GM12878 (cell line): Measurements from ENCODE around the gene SNX30. TPM values are rescaled to one million over a fixed set of nuclear protein-coding genes. Genes with fewer than 3 reads are reported as not detected.

Source experiments
- ATAC-seq: fragments of 200-7000 bp; cut with Tn5 transposase; 3 replicates; pipeline ENCODE4 v1.9.1; 2020; ENCODE audit warnings: mild to moderate bottlenecking, moderate library complexity
- Bru-seq: library from RNA; stranded (reverse); fragments of 400-500 nt; gene quantifications from one replicate; lab custom pipeline; 2021; lab: Mats Ljungman, UMichigan
- BruChase-seq, 2 experiments: library from RNA; stranded (reverse); fragments of 400-500 nt; gene quantifications; one replicate each; lab custom pipeline; 2021; lab: Mats Ljungman, UMichigan
- BruUV-seq: library from RNA; stranded (reverse); fragments of 400-500 nt; replicated peaks from 2 replicates; lab custom pipeline; 2021; lab: Mats Ljungman, UMichigan
- CTCF ChIA-PET: fragments of 300-600 bp; sonication (Branson Sonifier 250); formaldehyde crosslinking; extraction: SDS; loops from one replicate; lab custom pipeline; 2021; ENCODE audit warnings: inconsistent platforms; lab: Yijun Ruan, JAX
- POLR2A ChIA-PET: fragments of 350-600 bp; formaldehyde crosslinking; extraction: SDS; loops from one replicate; lab custom pipeline; 2021; ENCODE audit warnings: inconsistent platforms; lab: Charles Lee
- RAD21 ChIA-PET: fragments of 300-600 bp; sonication (Branson Sonifier 250); formaldehyde crosslinking; loops from one replicate; lab custom pipeline; 2023; ENCODE audit warnings: antibody characterized with exemption; ENCODE audit not compliant: unreplicated experiment; lab: Charles Lee
- SMC1A ChIA-PET: fragments of 300-600 bp; sonication (Branson Sonifier 250); formaldehyde crosslinking; loops from one replicate; lab custom pipeline; 2023; ENCODE audit not compliant: unreplicated experiment, uncharacterized antibody; lab: Charles Lee
- DNase-seq: peaks from one replicate; pipeline ENCODE4 v3.0.0-alpha.2; 2011; ENCODE audit warnings: low read depth, low spot score
- FAIRE-seq: peaks from 3 replicates; lab custom pipeline; 2011; peaks lifted over from hg19 to GRCh38; lab: Jason Lieb, UNC
- H2AFZ ChIP-seq: 2 replicates; pipeline ENCODE4 v1.6.0; 2011; ENCODE audit warnings: low read depth, low read length, control low read depth; ENCODE audit not compliant: control insufficient read depth
- H3K27ac ChIP-seq: 2 replicates; pipeline ENCODE4 v1.5.1; 2011; ENCODE audit warnings: control low read depth; ENCODE audit not compliant: control insufficient read depth, insufficient read depth
- H3K27me3 ChIP-seq, 2 experiments: replicated peaks in 1 of 2; 2 replicates each; pipeline versions ENCODE4 v1.6.0 to v1.6.1; 2011; ENCODE audit warnings: low read length in 1 of 2; ENCODE audit not compliant: control insufficient read depth in 2 of 2, insufficient read depth in 2 of 2
- H3K36me3 ChIP-seq, 2 experiments: 2 replicates each; pipeline ENCODE4 v1.5.1; 2011; ENCODE audit warnings: low read length in 1 of 2; ENCODE audit not compliant: control insufficient read depth in 2 of 2, insufficient read depth in 2 of 2
- H3K4me1 ChIP-seq: 2 replicates; pipeline ENCODE4 v1.6.1; 2011; ENCODE audit warnings: mild to moderate bottlenecking, low read length, moderate library complexity, mixed read lengths; ENCODE audit not compliant: control insufficient read depth, insufficient read depth
- H3K4me2 ChIP-seq: 2 replicates; pipeline ENCODE4 v1.6.0; 2011; ENCODE audit warnings: control low read depth; ENCODE audit not compliant: control insufficient read depth, insufficient read depth
- H3K4me3 ChIP-seq: fragments of 200-600 bp; sonication (generic); 2 replicates; pipeline ENCODE4 v1.5.1; 2016
- H3K79me2 ChIP-seq: 2 replicates; pipeline ENCODE4 v1.6.0; 2011; ENCODE audit warnings: low read length; ENCODE audit not compliant: control insufficient read depth, insufficient read depth
- H3K9ac ChIP-seq: 2 replicates; pipeline ENCODE4 v1.8.0; 2011; ENCODE audit warnings: low read length, control low read depth, mixed read lengths; ENCODE audit not compliant: control insufficient read depth, insufficient read depth
- H3K9me3 ChIP-seq: replicated peaks from 3 replicates; pipeline ENCODE4 v1.5.1; 2011; ENCODE audit warnings: mild to moderate bottlenecking, low read length; ENCODE audit not compliant: control insufficient read depth, insufficient read depth
- H4K20me1 ChIP-seq: 2 replicates; pipeline ENCODE4 v1.6.0; 2011; ENCODE audit not compliant: control insufficient read depth, insufficient read depth
- BHLHE40 ChIP-seq, 2 experiments: fragments of 450-650 bp in 1 of 2; IDR thresholded peaks; 2 replicates each; pipeline ENCODE4 v1.6.1; 2011 to 2017; ENCODE audit warnings: low read depth in 2 of 2, borderline replicate concordance in 1 of 2, improper control_type of control experiment in 1 of 2, low read length in 1 of 2, mild to moderate bottlenecking in 1 of 2
- CBX5 ChIP-seq: sonication (generic); IDR thresholded peaks from 2 replicates; pipeline ENCODE4 v1.6.1; 2016; ENCODE audit warnings: low read depth, moderate library complexity, mild to moderate bottlenecking, inconsistent platforms
- IKZF2 ChIP-seq, 2 experiments: fragments of 450-650 bp; IDR thresholded peaks; 2 replicates each; pipeline ENCODE4 v1.6.1; 2017; ENCODE audit warnings: mild to moderate bottlenecking in 2 of 2, moderate library complexity in 2 of 2
- NR2C1 ChIP-seq: fragments of 450-650 bp; IDR thresholded peaks from 2 replicates; pipeline ENCODE4 v1.6.1; 2017; ENCODE audit warnings: antibody characterized with exemption, mild to moderate bottlenecking, moderate library complexity
- POLR2A ChIP-seq: IDR thresholded peaks from 2 replicates; pipeline ENCODE4 v1.6.1; 2011; ENCODE audit warnings: low read depth, mild to moderate bottlenecking, low read length
- SPI1 ChIP-seq: IDR thresholded peaks from 2 replicates; pipeline ENCODE4 v1.6.1; 2011; ENCODE audit warnings: low read depth, mild to moderate bottlenecking, low read length, moderate library complexity, borderline replicate concordance; ENCODE audit not compliant: insufficient read depth
- STAT3 ChIP-seq: IDR thresholded peaks from 2 replicates; pipeline ENCODE4 v1.6.1; 2011; ENCODE audit warnings: low read depth, low read length, improper control_type of control experiment
- TAF1 ChIP-seq: IDR thresholded peaks from 2 replicates; pipeline ENCODE4 v1.6.1; 2011; ENCODE audit warnings: mild to moderate bottlenecking, low read depth, low read length, borderline replicate concordance
- USF1 ChIP-seq: IDR thresholded peaks from 2 replicates; pipeline ENCODE4 v1.6.1; 2011; ENCODE audit warnings: borderline replicate concordance, low read depth, mild to moderate bottlenecking, moderate library complexity, mixed read lengths, low read length; ENCODE audit not compliant: insufficient read depth; ENCODE audit errors: extremely low read length
- ZNF207 ChIP-seq: fragments of 450-650 bp; IDR thresholded peaks from 2 replicates; pipeline ENCODE4 v1.6.1; 2014; ENCODE audit warnings: antibody characterized with exemption, mild to moderate bottlenecking, borderline replicate concordance
- WGBS: methylation state at CpG from one replicate; pipeline ENCODE4 v1.1.6; 2016; ENCODE audit warnings: low lambda C conversion rate; ENCODE audit not compliant: insufficient replicate concordance, insufficient coverage; ENCODE audit errors: missing lambda C conversion rate; 5-methylcytosine and 5-hydroxymethylcytosine counted together
- in situ Hi-C: fragments of 300-500 bp; cut with MboI; formaldehyde crosslinking; loops from 9 replicates; pipeline ENCODE4 v1.14.3; 2018; ENCODE audit warnings: mixed read lengths
- intact Hi-C: fragments of 100-400 bp; cut with micrococcal nuclease; formaldehyde crosslinking; loops from one replicate; pipeline ENCODE4 v1.14.2; 2022; ENCODE audit not compliant: unreplicated experiment
- long read RNA-seq, 2 experiments: library from polyadenylated mRNA; unstranded; transcript quantifications; one replicate each; pipeline ENCODE4 v2.0.0, GENCODE V29; 2019 to 2020
- polyA minus RNA-seq, 3 experiments: library from RNA; depleted of rRNA, polyadenylated mRNA; stranded (reverse); fragments of >200 nt; gene quantifications; 2 replicates each; pipeline ENCODE4 v1.2.3, GENCODE V29; 2011
- polyA plus RNA-seq, 11 experiments: library from polyadenylated mRNA; depleted of rRNA in 4 of 11; unstranded in 6 of 11; stranded (reverse) in 5 of 11; fragments of >200 nt; fragmentation: Nextera tagmentation in 4 of 11; fragmentation: Illumina TruSeq in 1 of 11; extraction: Ambion mirVana in 4 of 11; extraction: Trizol in 1 of 11; gene quantifications; 1 replicate in 1 of 11; 2 replicates in 10 of 11; pipeline versions ENCODE4 v1.2.1 to v1.2.3, GENCODE V29; 2011 to 2016; ENCODE audit warnings: inconsistent platforms in 2 of 11, missing spikeins in 2 of 11, low read depth in 1 of 11
- total RNA-seq, 4 experiments: library from RNA; depleted of rRNA in 3 of 4; stranded (reverse); fragments of >200 nt in 3 of 4; fragmentation: Illumina TruSeq in 1 of 4; extraction: Trizol in 1 of 4; gene quantifications; 2 replicates each; pipeline versions ENCODE4 v1.2.1 to v1.2.3, GENCODE V29; 2013 to 2021
- TF ChIP-seq, protein P1 (sequence below): IDR thresholded peaks from 2 replicates; pipeline ENCODE4 v1.6.1; 2011; ENCODE audit warnings: low read depth, low read length, improper control_type of control experiment, borderline replicate concordance
- TF ChIP-seq, protein P2 (sequence below): IDR thresholded peaks from 2 replicates; pipeline ENCODE4 v1.6.1; 2012; ENCODE audit warnings: low read depth, low read length, improper control_type of control experiment

Gene SNX30, protein sequence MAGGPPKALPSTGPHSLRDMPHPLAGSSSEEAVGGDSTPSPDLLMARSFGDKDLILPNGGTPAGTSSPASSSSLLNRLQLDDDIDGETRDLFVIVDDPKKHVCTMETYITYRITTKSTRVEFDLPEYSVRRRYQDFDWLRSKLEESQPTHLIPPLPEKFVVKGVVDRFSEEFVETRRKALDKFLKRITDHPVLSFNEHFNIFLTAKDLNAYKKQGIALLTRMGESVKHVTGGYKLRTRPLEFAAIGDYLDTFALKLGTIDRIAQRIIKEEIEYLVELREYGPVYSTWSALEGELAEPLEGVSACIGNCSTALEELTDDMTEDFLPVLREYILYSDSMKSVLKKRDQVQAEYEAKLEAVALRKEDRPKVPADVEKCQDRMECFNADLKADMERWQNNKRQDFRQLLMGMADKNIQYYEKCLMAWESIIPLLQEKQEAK
- total RNA-seq (2013; cell fraction: nucleolus; rRNA removed), result 2.5 and 2.8 TPM in 2 replicates
- total RNA-seq (2014; rRNA removed) (2.7 and 2.8 TPM in 2 replicates), total RNA-seq (2014; rRNA removed; fragmentation: Illumina TruSeq; extraction: Trizol) (3.5 and 3.7 TPM in 2 replicates), total RNA-seq (2021) (3.6 and 4.0 TPM in 2 replicates), polyA plus RNA-seq (2011; rRNA removed) (0.73 and 0.84 TPM in 2 replicates), polyA plus RNA-seq (2014; fragmentation: Illumina TruSeq; extraction: Trizol) (3.5 and 3.9 TPM in 2 replicates), polyA plus RNA-seq (2014; fragmentation: Nextera tagmentation; extraction: Ambion mirVana) (under 1 TPM; 0.55 to 0.72 TPM), polyA plus RNA-seq (2014; rRNA removed) (2.1 and 2.9 TPM in 2 replicates), polyA plus RNA-seq (2016; fragmentation: Nextera tagmentation; extraction: Ambion mirVana) (under 1 TPM; 0.53 to 0.71 TPM), polyA minus RNA-seq (2011; rRNA and poly(A)+ RNA removed) (1.3 and 2.0 TPM in 2 replicates), Bru-seq, nascent RNA (percentile 38 among the genes with signal in this experiment), BruChase-seq, experiment 1, labeled RNA remaining after a 6-hour chase (percentile 36 among the genes with signal in this experiment), BruChase-seq, experiment 2, labeled RNA remaining after a 2-hour chase (percentile 40 among the genes with signal in this experiment)
- 3.6 TPM for polyA plus RNA-seq (2011; ENCODE audit: low read depth)
- 0.55 and 0.70 TPM in 2 replicates for polyA plus RNA-seq (2011; cell fraction: cytosol; rRNA removed)
- polyA plus RNA-seq (2011; cell fraction: nucleus; rRNA removed), result 0.76 and 1.0 TPM in 2 replicates
- 3.4 and 3.9 TPM in 2 replicates for polyA plus RNA-seq (2012)
- 0.62 and 1.7 TPM in 2 replicates for polyA minus RNA-seq (2011; cell fraction: cytosol; rRNA and poly(A)+ RNA removed)
- polyA minus RNA-seq (2011; cell fraction: nucleus; rRNA and poly(A)+ RNA removed), result 0.48 and 0.86 TPM in 2 replicates
- long read RNA-seq, experiment 1, partial matches to known transcripts, result 0 of 1 reads
- long read RNA-seq, experiment 1, other reads (novel, unspliced or antisense), result 1 of 1 reads
- long read RNA-seq, experiment 2, result 0 reads

DNA sequence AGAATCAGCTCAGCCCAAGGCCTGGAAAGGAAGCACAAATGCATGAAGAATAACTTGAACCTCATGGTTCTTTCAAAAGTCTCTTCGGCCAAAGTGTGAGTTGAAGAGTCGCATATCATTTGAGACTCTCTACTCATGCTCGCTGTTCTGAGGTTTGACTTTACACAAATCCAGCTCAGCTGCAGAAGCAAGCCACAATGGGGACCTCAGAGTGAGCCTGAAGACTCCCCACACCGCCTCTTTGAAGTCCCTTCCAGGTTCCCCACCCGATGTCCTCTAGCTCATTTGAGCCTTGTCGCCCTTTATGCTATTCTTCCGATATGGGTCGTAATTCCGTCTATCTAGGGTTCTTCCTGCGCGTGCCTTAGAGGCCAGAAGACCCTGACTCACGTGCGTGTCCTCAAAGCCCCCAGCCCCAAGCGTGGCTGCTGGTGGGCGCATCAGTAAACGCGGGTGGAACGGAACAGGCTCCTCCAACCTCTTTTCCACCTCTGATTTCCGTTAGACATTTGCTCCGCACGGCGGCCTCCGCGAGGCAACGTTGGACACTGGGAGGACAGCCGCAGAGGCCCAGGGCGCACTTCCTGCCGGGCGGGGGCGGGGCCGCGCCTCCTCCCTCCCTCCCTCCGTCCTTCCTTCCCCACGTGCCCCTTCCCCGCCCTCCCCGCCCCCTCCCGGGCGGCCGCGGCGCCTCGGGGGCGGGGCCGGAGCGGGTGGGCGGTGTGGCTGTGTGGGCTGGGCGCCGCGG lies at the start of gene SNX30:
TSS of gene SNX30 (plus strand) at position 745 of the 748 bp plus-strand sequence. CDS start 242 bp downstream, outside the sequence.
- intact Hi-C loops (no loop called here), in situ Hi-C loops (no loop called here)
- no TSS peak for BruUV-seq
- peak; percentile 54 for FAIRE-seq
- Histone ChIP-seq H3K4me3 (peak within 1 kb of the TSS; percentile 70), H3K36me3 (no peaks in the 10 kb centered on the region), H2AFZ (peak within 1 kb of the TSS; percentile 91), H3K4me1 (peaks cover 25% of the 10 kb centered on the region), H3K27ac (peak within 1 kb of the TSS; percentile 64), H3K79me2 (no peaks in the 10 kb centered on the region), H3K27me3 (peaks cover 0 to 2% of the 10 kb centered on the region in 2 experiments; a peak in 1 of 4 replicates), H3K9ac (peak within 1 kb of the TSS; percentile 72), H4K20me1 (peaks cover 5% of the 10 kb centered on the region), H3K4me2 (peak within 1 kb of the TSS; percentile 99), H3K9me3 (no peaks in the 10 kb centered on the region)
- ChIA-PET SMC1A (interaction anchor here (1.0 to 1.6 kb wide), 3 partner anchors 43 to 69 kb away, joined by 3 read pairs; no protein-coding TSS in a partner anchor), POLR2A (no interaction called here), RAD21 (no interaction called here), CTCF (no interaction called here)
- 1% methylated on average over 24 of the region's 49 CpGs for WGBS
- no peak for DNase-seq
- ATAC-seq, result peak; percentile 85
- TF ChIP-seq, protein P1, sequence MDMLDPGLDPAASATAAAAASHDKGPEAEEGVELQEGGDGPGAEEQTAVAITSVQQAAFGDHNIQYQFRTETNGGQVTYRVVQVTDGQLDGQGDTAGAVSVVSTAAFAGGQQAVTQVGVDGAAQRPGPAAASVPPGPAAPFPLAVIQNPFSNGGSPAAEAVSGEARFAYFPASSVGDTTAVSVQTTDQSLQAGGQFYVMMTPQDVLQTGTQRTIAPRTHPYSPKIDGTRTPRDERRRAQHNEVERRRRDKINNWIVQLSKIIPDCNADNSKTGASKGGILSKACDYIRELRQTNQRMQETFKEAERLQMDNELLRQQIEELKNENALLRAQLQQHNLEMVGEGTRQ, result peak; percentile 17
- TF ChIP-seq POLR2A (peak; percentile 85), USF1 (peak; percentile 62), TAF1 (0 out of 2 replicates have a peak, but pooled peaks have one; percentile 52), SPI1 (peak; percentile 16; the same call in 1 of the 2 replicates), CBX5 (no peak), BHLHE40 (IDR thresholded peaks at IDR 0.05; ENCODE audit: borderline replicate concordance in 1 of 2, low read depth in 2 of 2, low read length in 1 of 2) (peak; percentile 72 to 81), ZNF207 (0 out of 2 replicates have a peak, but pooled peaks have one; percentile 29), NR2C1 (no peak), IKZF2 (IDR thresholded peaks at IDR 0.05) (peak; percentile 15 to 30; a peak in 2 of 4 replicates), STAT3 (no peak)
- TF ChIP-seq, protein P2, sequence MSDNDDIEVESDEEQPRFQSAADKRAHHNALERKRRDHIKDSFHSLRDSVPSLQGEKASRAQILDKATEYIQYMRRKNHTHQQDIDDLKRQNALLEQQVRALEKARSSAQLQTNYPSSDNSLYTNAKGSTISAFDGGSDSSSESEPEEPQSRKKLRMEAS, result peak; percentile 59; the same call in 1 of the 2 replicates
